Neural cell (in vitro differentiated cells): ENCODE results near the gene KRTAP1-5.

Experiments
- EP300 ChIP-seq: fragments of 450-650 bp; conservative IDR thresholded peaks from 2 replicates; pipeline ENCODE4 v1.6.1; 2014; ENCODE audit warnings: antibody characterized with exemption, mild to moderate bottlenecking, moderate library complexity; ENCODE audit not compliant: poor library complexity, severe bottlenecking
- EZH2 ChIP-seq: fragments of 200-600, 300-800 bp; shearing (Covaris generic), sonication (generic); IDR thresholded peaks from 2 replicates; pipeline ENCODE4 v1.6.1; 2014; ENCODE audit warnings: antibody characterized with exemption, low read length, borderline replicate concordance, mild to moderate bottlenecking; ENCODE audit not compliant: insufficient read depth, poor library complexity, severe bottlenecking
- POLR2AphosphoS5 ChIP-seq: IDR thresholded peaks from 2 replicates; pipeline ENCODE4 v1.6.1; 2012
- TF ChIP-seq, protein P1 (sequence below): fragments of 450-650 bp; IDR thresholded peaks from 2 replicates; pipeline ENCODE4 v1.5.1; 2014; ENCODE audit warnings: antibody characterized with exemption, mild to moderate bottlenecking, moderate library complexity; ENCODE audit not compliant: poor library complexity, severe bottlenecking

DNA sequence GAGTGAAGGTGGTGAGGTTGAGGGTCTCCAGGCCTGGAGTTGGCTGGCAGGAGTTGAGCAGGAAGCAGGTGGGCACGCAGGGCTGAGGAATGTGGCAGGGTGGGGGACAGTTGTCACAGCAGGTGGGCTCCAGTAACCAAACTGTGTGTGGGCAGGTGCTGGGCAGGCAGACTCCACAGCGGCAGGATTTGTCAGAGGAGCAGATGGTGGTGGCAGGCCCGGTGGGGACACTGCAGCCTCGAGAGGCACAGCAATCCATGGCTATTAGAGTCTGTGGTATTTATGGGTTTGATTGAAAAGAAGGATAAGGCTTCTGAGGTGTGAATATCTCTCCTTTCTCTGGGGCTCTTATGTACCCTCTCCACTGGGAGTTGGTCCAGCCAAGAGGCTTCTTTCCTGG lies 33.2 kb downstream of the KRTAP1-5 start, which contains the start of gene KRTAP3-3:
- TF ChIP-seq, protein P1, sequence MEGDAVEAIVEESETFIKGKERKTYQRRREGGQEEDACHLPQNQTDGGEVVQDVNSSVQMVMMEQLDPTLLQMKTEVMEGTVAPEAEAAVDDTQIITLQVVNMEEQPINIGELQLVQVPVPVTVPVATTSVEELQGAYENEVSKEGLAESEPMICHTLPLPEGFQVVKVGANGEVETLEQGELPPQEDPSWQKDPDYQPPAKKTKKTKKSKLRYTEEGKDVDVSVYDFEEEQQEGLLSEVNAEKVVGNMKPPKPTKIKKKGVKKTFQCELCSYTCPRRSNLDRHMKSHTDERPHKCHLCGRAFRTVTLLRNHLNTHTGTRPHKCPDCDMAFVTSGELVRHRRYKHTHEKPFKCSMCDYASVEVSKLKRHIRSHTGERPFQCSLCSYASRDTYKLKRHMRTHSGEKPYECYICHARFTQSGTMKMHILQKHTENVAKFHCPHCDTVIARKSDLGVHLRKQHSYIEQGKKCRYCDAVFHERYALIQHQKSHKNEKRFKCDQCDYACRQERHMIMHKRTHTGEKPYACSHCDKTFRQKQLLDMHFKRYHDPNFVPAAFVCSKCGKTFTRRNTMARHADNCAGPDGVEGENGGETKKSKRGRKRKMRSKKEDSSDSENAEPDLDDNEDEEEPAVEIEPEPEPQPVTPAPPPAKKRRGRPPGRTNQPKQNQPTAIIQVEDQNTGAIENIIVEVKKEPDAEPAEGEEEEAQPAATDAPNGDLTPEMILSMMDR: no peak
- no peak for TF ChIP-seq POLR2AphosphoS5
- TF ChIP-seq EZH2: no peak
- TF ChIP-seq EP300: no peak
